HG02970 (cell line): ENCODE measurements around the gene LRRC3C.
"Not testable (repeated sequence)": the region's sequence is repeated elsewhere in the genome, so short reads cannot be mapped to it uniquely, and the experiment has no call there.

ENCODE experiments used
- ATAC-seq: cut with Tn5 transposase; IDR thresholded peaks from one replicate; pipeline ENCODE4 v1.9.1; 2021; ENCODE audit warnings: mild to moderate bottlenecking, moderate library complexity, moderate number of reproducible peaks; ENCODE audit not compliant: unreplicated experiment, low FRiP score

LRRC3C gene

DNA sequence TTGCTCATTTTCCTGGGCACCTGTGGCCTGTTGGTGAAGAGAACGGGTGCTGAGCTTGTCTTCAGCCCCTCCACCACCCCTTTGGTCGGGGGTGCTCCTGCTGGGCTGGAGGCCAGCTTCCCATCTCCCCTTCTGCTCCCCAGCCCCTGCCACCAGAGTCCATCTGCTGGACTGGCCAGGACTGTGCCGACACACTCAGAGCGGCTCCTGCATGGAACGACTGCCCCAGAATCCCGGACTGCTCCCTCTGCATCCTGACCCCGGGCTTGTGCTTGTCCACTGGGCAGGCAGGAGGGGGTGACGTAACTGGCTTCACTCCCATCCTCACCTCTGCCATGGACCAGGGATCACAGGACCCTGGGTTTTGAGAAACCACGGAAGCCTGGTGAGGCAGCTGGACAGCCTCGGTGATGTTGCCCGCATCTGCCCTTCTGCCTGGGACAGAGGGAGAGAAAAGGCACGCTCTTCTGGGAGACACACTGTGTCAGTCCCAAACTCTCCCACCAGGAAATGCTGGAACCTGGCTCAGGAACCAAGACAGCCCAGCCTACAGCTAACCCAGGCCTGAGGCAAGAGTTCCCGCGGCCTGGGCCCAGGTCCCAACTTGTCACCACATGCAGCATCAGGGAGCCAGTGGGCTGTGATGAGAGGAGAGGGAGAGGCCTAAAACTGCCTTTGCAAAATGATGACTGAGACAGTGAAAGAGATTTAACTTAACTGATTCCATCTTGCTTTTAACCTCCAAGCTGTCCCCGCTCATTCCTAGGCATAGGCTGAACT lies 19.2 kb downstream of the LRRC3C start:
- no peak for ATAC-seq

- ATAC-seq = not testable (repeated sequence)
Observed at GRCh38 chr17:39948489-39948828, 20.9 kb downstream of the LRRC3C start.

DNA sequence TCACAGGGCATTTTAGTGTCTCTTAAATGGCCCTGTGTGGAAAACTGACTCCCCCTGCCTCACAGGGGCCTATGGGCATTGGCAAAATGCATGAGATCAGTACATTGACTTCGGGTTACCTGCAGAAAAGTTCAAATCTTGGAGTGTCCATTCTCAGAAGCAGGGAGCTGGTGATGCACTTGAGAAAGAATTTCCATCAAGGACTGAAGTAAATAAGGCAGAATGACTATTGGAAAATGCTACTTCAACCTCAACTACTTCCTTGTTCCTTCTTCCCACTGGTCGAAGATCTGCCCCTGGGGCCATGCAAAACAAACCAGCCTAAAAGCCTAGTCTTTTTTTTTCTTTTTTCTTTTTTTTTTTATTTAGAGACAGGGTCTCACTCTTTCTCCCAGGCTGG lies 21.5 kb downstream of the LRRC3C start:
- ATAC-seq = no peak

GRCh38 chr17:39950871-39951348 lies 23.4 kb downstream of the LRRC3C start:
- no peak for ATAC-seq

DNA sequence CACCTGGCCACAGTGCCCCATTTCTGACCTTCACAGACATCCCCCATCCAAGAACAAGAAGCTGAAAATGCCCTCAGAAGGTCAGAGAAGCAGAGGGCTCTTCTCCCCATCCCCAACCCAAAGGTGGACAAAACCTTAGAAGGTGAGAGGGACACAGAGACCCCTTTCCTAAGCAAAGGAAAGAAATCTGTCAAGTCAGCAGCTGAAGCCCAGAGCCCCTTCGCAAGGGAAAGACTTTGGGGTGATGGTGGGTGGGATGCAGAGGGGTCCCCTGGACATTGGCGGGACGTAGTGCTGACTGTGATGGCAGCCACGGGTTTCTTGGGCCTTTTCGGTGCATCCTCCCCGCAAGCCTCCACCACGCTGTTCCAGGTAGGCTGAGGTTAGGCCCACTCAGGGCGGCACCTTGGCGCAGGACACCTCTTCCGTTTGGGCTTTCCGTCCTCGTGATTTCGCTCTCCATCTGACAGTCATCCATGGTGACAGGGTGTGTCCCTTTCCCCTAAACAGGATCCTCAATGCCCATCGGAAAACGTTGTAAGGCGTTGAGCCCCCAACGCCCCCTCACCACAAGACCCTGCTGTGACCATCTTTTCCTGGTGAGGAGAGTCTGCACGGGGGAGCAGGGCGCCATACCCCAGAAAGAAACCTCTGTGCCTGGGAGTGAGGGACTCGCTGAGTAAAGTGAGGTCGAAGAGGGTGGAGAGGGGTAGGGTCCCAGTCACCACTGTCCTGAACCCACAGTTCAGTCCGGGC lies 24.6 kb downstream of the LRRC3C start:
- ATAC-seq = no peak

DNA sequence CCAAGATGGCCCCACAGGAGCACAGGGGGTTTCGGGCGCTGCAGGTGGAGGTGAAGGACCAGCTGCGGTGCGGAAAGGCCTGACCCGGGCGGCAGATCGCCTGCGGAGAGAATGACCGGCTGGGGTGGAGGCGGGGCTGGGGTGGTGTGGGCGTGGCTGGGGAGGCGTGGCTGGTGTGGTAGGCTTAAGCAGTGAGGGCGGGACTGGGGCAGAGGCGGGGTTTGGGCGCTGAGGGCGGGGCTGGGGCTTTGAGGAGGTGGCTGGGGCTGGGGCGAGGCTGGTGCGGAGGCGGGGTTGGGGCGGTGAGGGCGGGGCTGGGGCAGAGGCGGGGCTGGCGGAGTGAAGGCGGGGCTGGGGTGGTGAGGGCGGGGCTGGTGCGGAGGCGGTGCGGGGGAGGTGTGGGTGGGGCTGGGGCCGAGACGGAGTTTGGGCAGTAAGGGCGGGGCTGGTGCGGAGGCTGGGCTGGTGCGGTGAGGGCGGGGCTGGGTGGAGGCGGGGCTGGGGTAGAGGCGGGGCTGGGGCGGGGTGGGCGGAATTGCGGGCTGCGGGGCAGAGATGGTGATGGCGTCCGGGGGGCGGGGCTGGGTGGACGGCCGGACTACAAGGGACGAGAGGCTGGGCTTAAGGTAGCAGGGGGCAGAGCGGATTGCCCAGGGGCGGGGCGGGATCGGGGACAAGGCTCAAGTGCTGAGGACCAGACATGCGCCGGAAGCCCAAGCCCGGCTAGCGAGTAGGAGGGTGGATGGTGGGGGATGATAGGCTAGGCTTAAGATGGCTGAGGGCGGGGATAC lies 25.3 kb downstream of the LRRC3C start:
- ATAC-seq = peak; percentile 73

DNA sequence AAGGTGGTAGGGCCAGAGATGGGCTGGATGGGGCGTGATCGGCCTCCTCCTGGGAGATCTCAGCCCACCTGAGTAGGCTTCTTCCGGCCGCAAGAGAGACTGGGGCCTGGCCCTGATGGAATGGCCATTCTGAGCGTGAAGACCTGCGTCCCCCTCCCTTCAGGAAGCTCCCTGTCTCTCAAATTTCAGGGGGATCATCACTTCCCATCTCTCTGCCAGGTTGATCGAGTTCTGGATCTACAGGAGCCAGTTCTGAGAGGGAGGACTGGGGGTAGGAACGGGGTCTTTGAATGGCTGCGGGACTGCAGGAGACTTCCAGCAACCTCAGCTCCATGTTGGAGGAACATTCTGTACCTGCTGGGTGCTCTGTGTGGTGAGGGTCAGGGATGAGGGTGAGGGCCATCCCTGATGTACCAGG lies 25.9 kb downstream of the LRRC3C start:
- no peak for ATAC-seq

- no peak for ATAC-seq
Observed at GRCh38 chr17:39954876-39955275, 27.3 kb downstream of the LRRC3C start.

DNA sequence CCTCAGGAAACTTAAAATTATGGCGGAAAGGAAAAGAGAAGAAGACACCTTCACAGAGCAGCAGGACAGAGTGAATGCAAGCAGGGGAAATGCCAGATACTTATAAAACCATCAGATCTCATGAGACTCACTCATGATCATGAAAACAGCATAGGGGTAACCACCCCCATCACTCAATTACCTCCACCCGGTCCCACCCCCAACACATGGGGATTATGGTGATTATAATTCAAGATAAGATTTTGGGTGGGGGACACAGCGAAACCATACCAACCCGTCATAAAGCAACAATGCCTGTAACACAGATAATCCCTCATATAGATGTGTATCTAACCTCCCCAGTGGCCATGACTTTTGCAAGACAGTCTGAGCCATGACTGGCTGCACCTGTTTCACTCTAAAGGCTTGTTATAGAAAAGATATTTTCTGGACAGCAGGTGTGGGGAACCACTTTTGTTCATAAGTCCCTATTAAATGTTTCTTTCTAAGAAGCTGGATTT lies 28.2 kb downstream of the LRRC3C start:
- no peak for ATAC-seq

- ATAC-seq = no peak
Observed at GRCh38 chr17:39960524-39961041, 33.1 kb downstream of the LRRC3C start.

GRCh38 chr17:39962642-39963220 lies 35.2 kb downstream of the LRRC3C start, which contains the start of gene GSDMA:
Gene GSDMA, plus strand, starts transcription at chr17:39963004. Its CDS starts 2,684 bp downstream, at chr17:39965688.
- ATAC-seq = no peak

DNA sequence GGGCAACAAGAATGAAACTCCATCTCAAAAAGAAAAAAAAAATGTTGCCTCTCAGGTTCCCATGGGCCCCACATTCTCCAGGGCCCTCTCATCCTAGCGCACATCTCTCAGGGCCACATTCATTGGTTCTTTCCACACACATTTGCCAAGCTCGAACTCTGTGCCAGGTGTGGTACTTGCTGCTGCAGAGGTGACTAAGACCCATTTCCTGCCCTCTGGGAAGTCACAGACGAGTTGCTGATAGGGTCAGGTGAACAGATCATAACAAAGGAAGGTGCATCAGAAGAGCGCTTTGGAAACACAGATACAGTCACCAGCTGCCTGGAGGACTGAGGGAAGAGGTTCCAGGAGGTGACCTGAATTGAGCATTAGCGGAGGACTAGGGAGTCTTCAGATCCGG lies 36.3 kb downstream of the LRRC3C start:
- no peak for ATAC-seq

- no peak for ATAC-seq
Observed at GRCh38 chr17:39965017-39965699, 37.6 kb downstream of the LRRC3C start.

DNA sequence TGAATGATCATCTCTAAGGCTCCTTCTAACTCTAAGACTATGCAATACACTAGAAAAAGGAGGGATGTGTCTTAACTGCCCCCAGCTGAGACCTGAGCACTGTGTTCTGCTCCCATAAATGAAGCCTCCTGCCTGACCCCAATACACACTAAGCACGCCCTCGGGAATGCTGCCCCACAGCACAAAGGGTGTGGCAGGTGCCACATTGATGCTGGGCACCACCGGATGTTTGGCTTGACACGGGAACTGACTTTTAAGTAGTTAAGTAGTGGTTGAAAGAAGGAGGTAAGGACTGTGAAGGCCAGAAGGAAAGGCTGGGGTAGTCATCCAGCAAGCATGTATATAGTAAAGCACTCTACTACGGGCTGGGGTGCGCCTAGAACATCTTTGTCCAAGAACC lies 39.2 kb downstream of the LRRC3C start:
- no peak for ATAC-seq

DNA sequence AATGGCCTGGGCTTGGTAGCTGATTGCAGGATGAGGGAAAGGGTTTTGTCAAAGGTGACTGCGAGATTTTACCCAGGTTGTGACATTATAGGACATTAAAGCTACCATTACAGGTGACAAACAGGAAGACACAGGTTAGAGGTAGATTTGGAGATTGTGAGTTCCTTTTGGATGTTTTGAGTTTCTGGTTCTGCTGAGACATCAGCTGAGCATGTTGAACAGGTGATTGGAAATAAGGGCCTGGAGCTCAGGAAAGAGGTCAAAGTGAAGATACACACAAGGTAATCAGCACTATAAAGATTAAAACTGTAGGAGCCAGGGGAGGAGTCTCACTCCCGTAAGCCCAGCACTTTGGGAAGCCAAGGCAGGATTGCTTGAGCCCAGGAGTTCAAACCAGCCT lies 41.2 kb downstream of the LRRC3C start:
- no peak for ATAC-seq

DNA sequence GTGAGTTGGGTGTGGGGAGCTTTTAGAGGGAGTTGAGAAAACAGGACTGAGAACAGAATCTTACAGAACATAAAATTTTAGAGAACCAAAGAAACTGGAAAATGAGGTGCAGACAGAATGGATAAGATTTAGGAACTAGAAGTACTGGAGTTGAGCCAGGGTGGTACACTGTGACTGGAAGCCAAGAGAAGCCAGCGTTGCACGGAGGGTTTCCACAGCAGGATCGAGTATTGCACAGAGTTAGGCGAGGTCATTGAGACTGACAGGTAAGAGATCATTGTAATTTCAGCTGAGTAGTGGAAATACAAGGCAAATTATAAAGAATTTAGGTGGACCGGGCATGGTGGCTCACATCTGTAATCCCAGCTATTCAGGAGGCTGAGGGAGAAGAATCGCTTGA lies 41.8 kb downstream of the LRRC3C start:
- ATAC-seq = no peak

DNA sequence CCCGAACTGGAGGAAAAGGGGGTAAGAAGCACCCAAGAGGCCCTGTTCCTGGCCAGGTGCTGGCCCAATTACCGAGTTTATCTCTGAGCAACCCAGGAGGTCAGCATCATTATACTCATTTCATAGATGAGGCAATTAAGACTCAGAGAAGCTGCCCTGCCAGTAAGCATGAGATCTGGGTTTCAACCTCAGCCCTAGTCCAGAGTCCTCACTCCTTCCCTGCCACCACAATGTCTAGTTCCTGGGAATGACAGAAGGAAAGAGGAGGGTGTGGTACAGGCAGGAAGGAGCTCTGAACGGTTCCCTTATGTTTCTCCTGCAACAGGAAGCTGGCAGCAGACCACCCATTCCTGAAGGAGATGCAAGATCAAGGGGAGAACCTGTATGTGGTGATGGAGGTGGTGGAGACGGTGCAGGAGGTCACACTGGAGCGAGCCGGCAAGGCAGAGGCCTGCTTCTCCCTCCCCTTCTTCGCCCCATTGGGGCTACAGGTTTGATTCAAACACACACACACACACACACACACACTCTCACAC lies 42.7 kb downstream of the LRRC3C start:
- ATAC-seq = no peak

GRCh38 chr17:39971076-39971603 lies 43.6 kb downstream of the LRRC3C start:
- ATAC-seq = no peak

DNA sequence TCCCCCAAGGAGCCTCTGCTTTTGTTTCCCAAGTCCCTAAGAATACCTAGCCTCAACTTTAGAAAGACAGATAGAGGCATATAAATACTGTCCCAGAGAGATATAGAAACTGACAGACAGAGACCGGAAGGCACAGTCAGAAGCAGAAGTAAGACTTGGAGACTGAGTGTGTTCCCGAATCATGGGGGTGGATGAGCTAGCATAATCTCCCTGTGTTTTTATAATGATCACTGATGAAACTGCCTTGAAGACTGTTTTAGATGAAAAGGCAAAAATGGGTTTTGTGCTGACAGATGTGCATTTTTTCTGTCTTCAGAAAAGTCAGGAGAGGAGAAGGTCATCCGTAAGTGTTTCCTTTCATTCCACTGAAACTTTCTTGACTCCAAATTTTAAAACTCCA lies 44.7 kb downstream of the LRRC3C start:
- ATAC-seq = no peak
